ENCODE measurements around the gene ATP8A2.

DNA sequence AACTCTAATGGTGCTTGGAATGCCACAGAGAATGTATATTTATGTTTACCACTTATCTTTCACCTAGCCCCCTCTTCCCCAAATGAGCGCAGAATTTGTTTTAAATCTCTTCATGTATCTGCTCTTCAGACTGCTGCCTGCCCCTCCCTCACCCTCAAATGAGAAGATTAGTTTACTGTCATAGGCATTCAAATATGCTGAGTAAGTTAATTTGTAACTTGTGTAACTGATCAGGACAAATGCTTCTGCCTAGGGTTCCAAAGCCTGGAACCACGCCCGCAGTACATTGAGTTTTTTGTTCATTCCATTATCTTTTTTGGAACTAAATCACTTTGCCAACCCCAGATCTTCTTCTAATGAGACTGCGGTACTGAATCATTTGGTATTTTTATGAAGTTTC is 74.5 kb downstream of the ATP8A2 start:
- TF ChIP-seq SUZ12 (IDR thresholded peaks at IDR 0.05; ENCODE audit: extremely low read depth, insufficient read depth, insufficient read length) = no peak
- no peak for TF ChIP-seq YY1 (IDR thresholded peaks at IDR 0.05; ENCODE audit: insufficient read depth, insufficient read length)
- no peak for TF ChIP-seq ZNF274 (IDR thresholded peaks at IDR 0.05; ENCODE audit: low read depth, low read length)

Measured in NT2/D1 (cell line).